DLD1 (cell line): Measurements from ENCODE around the gene CFAP77.

Experiments used
- in situ Hi-C: cut with HindIII; loops from 2 replicates; pipeline ENCODE4 v1.10.0; 2017; ENCODE audit warnings: low sequenced_read_pairs

CFAP77 gene

GRCh38 chr9:132571806-132572600 lies 162.0 kb downstream of the CFAP77 start:
- in situ Hi-C loops: loop anchor here (25.0 kb wide), 1 partner anchor 160 kb away; the partner anchor contains the start of genes CFAP77 and TTF1

- in situ Hi-C loops: loop anchor here (25.0 kb wide), 1 partner anchor 161 kb away; the partner anchor contains the start of genes CFAP77 and TTF1
Measured at GRCh38 chr9:132572921-132573320, 162.9 kb downstream of the CFAP77 start.

GRCh38 chr9:132575005-132575609 lies 165.1 kb downstream of the CFAP77 start:
- in situ Hi-C loops: no loop called here

GRCh38 chr9:132575811-132576210 lies 165.8 kb downstream of the CFAP77 start:
- in situ Hi-C loops: no loop called here

GRCh38 chr9:132577119-132577518 lies 167.1 kb downstream of the CFAP77 start:
- in situ Hi-C loops: no loop called here

GRCh38 chr9:132578367-132578932 lies 168.4 kb downstream of the CFAP77 start:
- in situ Hi-C loops: no loop called here

- in situ Hi-C loops: no loop called here
Measured at GRCh38 chr9:132579427-132579798, 169.4 kb downstream of the CFAP77 start.

GRCh38 chr9:132582276-132582785 lies 172.3 kb downstream of the CFAP77 start, which contains the start of gene BARHL1:
Gene BARHL1 (plus strand): TSS chr9:132582606. CDS start chr9:132582798, 192 bp downstream.
- in situ Hi-C loops: no loop called here

- in situ Hi-C loops: no loop called here
Measured at GRCh38 chr9:132582786-132583583, 173.0 kb downstream of the CFAP77 start.

- in situ Hi-C loops: no loop called here
Measured at GRCh38 chr9:132583584-132584304, 173.7 kb downstream of the CFAP77 start.

- in situ Hi-C loops: no loop called here
Measured at GRCh38 chr9:132584601-132585560, 174.9 kb downstream of the CFAP77 start.

- in situ Hi-C loops: no loop called here
Measured at GRCh38 chr9:132585954-132586829, 176.2 kb downstream of the CFAP77 start.

GRCh38 chr9:132586830-132587591 lies 177.0 kb downstream of the CFAP77 start:
- in situ Hi-C loops: no loop called here

GRCh38 chr9:132587592-132587955 lies 177.6 kb downstream of the CFAP77 start:
- in situ Hi-C loops: no loop called here

GRCh38 chr9:132588098-132588497 lies 178.1 kb downstream of the CFAP77 start:
- in situ Hi-C loops: no loop called here

GRCh38 chr9:132588501-132589147 lies 178.6 kb downstream of the CFAP77 start:
- in situ Hi-C loops: no loop called here
